ENCODE data around the gene ARV1. TPM values are rescaled to one million over a fixed set of nuclear protein-coding genes. Genes with fewer than 3 reads are reported as not detected.

The ARV1 gene
- total RNA-seq, 1 donor from 2014 or later: 14.3 TPM

- Mint-ChIP-seq H3K4me1 (ENCODE audit: low read depth) (peaks cover 7% of the 10 kb centered on the region), H3K27ac (no peak overlapping the region), H3K4me3 (no peak overlapping the region), H3K9me3 (no peaks in the 10 kb centered on the region), H3K36me3 (ENCODE audit: low read depth) (peaks cover 21% of the 10 kb centered on the region), H3K27me3 (ENCODE audit: insufficient read depth) (no peaks in the 10 kb centered on the region)
- intact Hi-C loops (cut with micrococcal nuclease): no loop called here
- DNase-seq (ENCODE audit: low spot score): no peak
Measured at GRCh38 chr1:230958370-230958769, 20.5 kb upstream of the ARV1 start.

- Mint-ChIP-seq H3K27ac (no peak overlapping the region), H3K4me1 (ENCODE audit: low read depth) (peaks cover 10% of the 10 kb centered on the region), H3K4me3 (no peak overlapping the region), H3K27me3 (ENCODE audit: insufficient read depth) (no peaks in the 10 kb centered on the region), H3K9me3 (no peaks in the 10 kb centered on the region), H3K36me3 (ENCODE audit: low read depth) (peaks cover 7% of the 10 kb centered on the region)
- intact Hi-C loops (cut with micrococcal nuclease): no loop called here
- DNase-seq (ENCODE audit: low spot score): no peak
Measured at GRCh38 chr1:230964896-230965295, 14.0 kb upstream of the ARV1 start.

GRCh38 chr1:230965535-230965934 lies 13.4 kb upstream of the ARV1 start:
- Mint-ChIP-seq H3K27me3 (ENCODE audit: insufficient read depth) (no peaks in the 10 kb centered on the region), H3K9me3 (no peaks in the 10 kb centered on the region), H3K4me1 (ENCODE audit: low read depth) (peaks cover 13% of the 10 kb centered on the region), H3K36me3 (ENCODE audit: low read depth) (peaks cover 8% of the 10 kb centered on the region), H3K27ac (no peak overlapping the region), H3K4me3 (no peak overlapping the region)
- intact Hi-C loops (cut with micrococcal nuclease): no loop called here
- no peak for DNase-seq (ENCODE audit: low spot score)

GRCh38 chr1:230966358-230966873 lies 12.5 kb upstream of the ARV1 start:
- intact Hi-C loops (cut with micrococcal nuclease): no loop called here
- Mint-ChIP-seq H3K9me3 (no peaks in the 10 kb centered on the region), H3K27me3 (ENCODE audit: insufficient read depth) (no peaks in the 10 kb centered on the region), H3K36me3 (ENCODE audit: low read depth) (peaks cover 6% of the 10 kb centered on the region), H3K27ac (no peak overlapping the region), H3K4me3 (no peak overlapping the region), H3K4me1 (ENCODE audit: low read depth) (peaks cover 14% of the 10 kb centered on the region)
- DNase-seq (ENCODE audit: low spot score): no peak

- Mint-ChIP-seq H3K4me1 (ENCODE audit: low read depth) (peaks cover 42% of the 10 kb centered on the region), H3K4me3 (no peak overlapping the region), H3K27ac (no peak overlapping the region), H3K9me3 (no peaks in the 10 kb centered on the region), H3K27me3 (ENCODE audit: insufficient read depth) (no peaks in the 10 kb centered on the region), H3K36me3 (ENCODE audit: low read depth) (peaks cover 11% of the 10 kb centered on the region)
- intact Hi-C loops (cut with micrococcal nuclease): no loop called here
- no peak for DNase-seq (ENCODE audit: low spot score)
Measured at GRCh38 chr1:230970432-230970831, 8.5 kb upstream of the ARV1 start.

- Mint-ChIP-seq H3K4me1 (ENCODE audit: low read depth) (peaks cover 54% of the 10 kb centered on the region), H3K27me3 (ENCODE audit: insufficient read depth) (no peaks in the 10 kb centered on the region), H3K27ac (no peak overlapping the region), H3K9me3 (no peaks in the 10 kb centered on the region), H3K36me3 (ENCODE audit: low read depth) (peaks cover 20% of the 10 kb centered on the region), H3K4me3 (no peak overlapping the region)
- no peak for DNase-seq (ENCODE audit: low spot score)
- intact Hi-C loops (cut with micrococcal nuclease): loop anchor here (2.0 kb wide), 1 partner anchor 489 kb away; no protein-coding TSS in a partner anchor
Measured at GRCh38 chr1:230971771-230972170, 7.1 kb upstream of the ARV1 start.

GRCh38 chr1:230972855-230973271 lies 6.0 kb upstream of the ARV1 start:
- intact Hi-C loops (cut with micrococcal nuclease): loop anchor here (2.0 kb wide), 1 partner anchor 488 kb away; no protein-coding TSS in a partner anchor
- Mint-ChIP-seq H3K9me3 (no peaks in the 10 kb centered on the region), H3K27ac (peak overlapping the region; percentile 75), H3K36me3 (ENCODE audit: low read depth) (peaks cover 25% of the 10 kb centered on the region), H3K4me3 (peak overlapping the region; percentile 59), H3K4me1 (ENCODE audit: low read depth) (peaks cover 64% of the 10 kb centered on the region), H3K27me3 (ENCODE audit: insufficient read depth) (no peaks in the 10 kb centered on the region)
- peak; percentile 61 for DNase-seq (ENCODE audit: low spot score)

- Mint-ChIP-seq H3K9me3 (no peaks in the 10 kb centered on the region), H3K36me3 (ENCODE audit: low read depth) (peaks cover 24% of the 10 kb centered on the region), H3K4me3 (no peak overlapping the region), H3K27me3 (ENCODE audit: insufficient read depth) (no peaks in the 10 kb centered on the region), H3K4me1 (ENCODE audit: low read depth) (peaks cover 58% of the 10 kb centered on the region), H3K27ac (no peak overlapping the region)
- intact Hi-C loops (cut with micrococcal nuclease): loop anchor here (5.0 kb wide), 2 partner anchors 223 to 1348 kb away; partner anchors contain the start of genes TAF5L and URB2
- DNase-seq (ENCODE audit: low spot score): no peak
Measured at GRCh38 chr1:230975636-230976035, 3.3 kb upstream of the ARV1 start.

- intact Hi-C loops (cut with micrococcal nuclease): loop anchor here (5.0 kb wide), 2 partner anchors 224 to 1349 kb away; partner anchors contain the start of genes TAF5L and URB2
- H3K36me3 Mint-ChIP-seq (ENCODE audit: low read depth): peaks cover 24% of the 10 kb centered on the region
- H3K9me3 Mint-ChIP-seq: no peaks in the 10 kb centered on the region
- peaks cover 57% of the 10 kb centered on the region for H3K4me1 Mint-ChIP-seq (ENCODE audit: low read depth)
- H3K27me3 Mint-ChIP-seq (ENCODE audit: insufficient read depth): no peaks in the 10 kb centered on the region
- DNase-seq (ENCODE audit: low spot score): no peak
- peak overlapping the region; percentile 62 for H3K4me3 Mint-ChIP-seq
- peak overlapping the region; percentile 5 for H3K27ac Mint-ChIP-seq
Measured at GRCh38 chr1:230976360-230976759, 2.5 kb upstream of the ARV1 start.

GRCh38 chr1:230976825-230977747 lies 1.8 kb upstream of the ARV1 start:
- Mint-ChIP-seq H3K27ac (peak overlapping the region; percentile 94), H3K27me3 (ENCODE audit: insufficient read depth) (no peaks in the 10 kb centered on the region), H3K9me3 (no peaks in the 10 kb centered on the region), H3K4me3 (peak overlapping the region; percentile 92), H3K4me1 (ENCODE audit: low read depth) (peaks cover 50% of the 10 kb centered on the region), H3K36me3 (ENCODE audit: low read depth) (peaks cover 24% of the 10 kb centered on the region)
- intact Hi-C loops (cut with micrococcal nuclease): loop anchor here (5.0 kb wide), 2 partner anchors 225 to 1350 kb away; partner anchors contain the start of genes TAF5L and URB2
- DNase-seq (ENCODE audit: low spot score): peak; percentile 16

GRCh38 chr1:230977761-230978490 lies 968 bp upstream of the ARV1 start:
- H3K4me1 Mint-ChIP-seq (ENCODE audit: low read depth): peaks cover 41% of the 10 kb centered on the region
- H3K27me3 Mint-ChIP-seq (ENCODE audit: insufficient read depth): no peaks in the 10 kb centered on the region
- DNase-seq (ENCODE audit: low spot score): peak; percentile 8
- intact Hi-C loops (cut with micrococcal nuclease): loop anchor here (1.0 to 5.0 kb wide), 5 partner anchors 226 to 1351 kb away; partner anchors contain the start of genes GNPAT, TAF5L and URB2
- H3K27ac Mint-ChIP-seq: peak overlapping the region; percentile 94
- H3K4me3 Mint-ChIP-seq: peak overlapping the region; percentile 92
- peaks cover 24% of the 10 kb centered on the region for H3K36me3 Mint-ChIP-seq (ENCODE audit: low read depth)
- H3K9me3 Mint-ChIP-seq: no peaks in the 10 kb centered on the region

GRCh38 chr1:230979389-230979716 lies 459 bp downstream of the ARV1 start:
- H3K9me3 Mint-ChIP-seq: no peaks in the 10 kb centered on the region
- peaks cover 19% of the 10 kb centered on the region for H3K36me3 Mint-ChIP-seq (ENCODE audit: low read depth)
- H3K4me3 Mint-ChIP-seq: no peak overlapping the region
- peak overlapping the region; percentile 87 for H3K27ac Mint-ChIP-seq
- peaks cover 27% of the 10 kb centered on the region for H3K4me1 Mint-ChIP-seq (ENCODE audit: low read depth)
- intact Hi-C loops (cut with micrococcal nuclease): loop anchor here (1.0 to 5.0 kb wide), 9 partner anchors 60 to 1352 kb away; partner anchors contain the start of genes C1orf198, COG2, SPRTN and TAF5L
- H3K27me3 Mint-ChIP-seq (ENCODE audit: insufficient read depth): no peaks in the 10 kb centered on the region
- no peak for DNase-seq (ENCODE audit: low spot score)

Data from activated T-helper 1 cell treated with anti-CD3 and anti-CD28 coated beads, Interleukin-12 subunit alpha, Interleukin-12 subunit beta, Interleukin-2, Interleukin-4 antibody, amounts not matched to agents 30 ng/mL and 10 ng/mL and 1 ng/mL, durations not matched to agents 14 hours and 24 hours and 36 hours (primary cell).